ENCODE data around the gene MYO10. TPM values are rescaled to one million over a fixed set of nuclear protein-coding genes. Genes with fewer than 3 reads are reported as not detected.

Gene MYO10
- total and polyA plus RNA-seq, 2 of the 8 experiments (the other 6 are each of a cell fraction or from before 2014, with no cell fraction given): 21.5 to 107 TPM

DNA sequence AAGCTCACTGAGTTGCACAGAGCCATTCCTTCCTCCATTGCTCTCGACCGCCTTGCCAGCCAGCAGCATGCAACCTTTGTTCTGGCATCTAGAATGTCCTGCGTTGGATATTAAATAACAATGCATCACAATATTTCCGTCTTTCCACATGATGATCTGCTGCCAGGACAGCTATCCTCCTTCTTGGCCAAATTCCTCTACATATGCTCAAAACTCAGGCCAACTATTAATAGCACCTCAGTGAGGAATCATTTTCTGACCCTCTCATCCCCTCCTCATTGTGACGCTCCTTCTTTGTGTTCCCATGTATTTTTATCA is 128.6 kb downstream of the MYO10 start:
- H3K36me3 ChIP-seq (ENCODE audit: control insufficient read depth in 2 of 4, insufficient read depth in 4 of 4, low read length in 3 of 4): no peaks in the 10 kb centered on the region
- H4K91ac ChIP-seq (replicated peaks; ENCODE audit: insufficient read length, low read length): no peak overlapping the region
- H3K4ac ChIP-seq (replicated peaks; ENCODE audit: insufficient read length, low read depth, low read length): no peak overlapping the region
- H2AK5ac ChIP-seq (ENCODE audit: low read depth, low read length): no peak overlapping the region
- DNase-seq (ENCODE audit: low read depth in 1 of 2, low spot score in 2 of 2): no peak
- POLR2A ChIA-PET (ENCODE audit: partially characterized antibody): no interaction called here
- peaks cover 5% of the 10 kb centered on the region; the same call in 1 of the 2 replicates for H3K79me1 ChIP-seq (ENCODE audit: low read depth, low read length)
- H3K27me3 ChIP-seq (replicated peaks in 1 of 4; ENCODE audit: control insufficient read depth in 3 of 4, extremely low read depth in 1 of 4, insufficient read depth in 3 of 4, low read length in 3 of 4): no peaks in the 10 kb centered on the region
- CTCF ChIA-PET (ENCODE audit: partially characterized antibody): interaction anchor here (1.3 to 2.6 kb wide), 3 partner anchors 16 to 383 kb away, joined by 4 to 15 read pairs (median 11); no protein-coding TSS in a partner anchor
- TF ChIP-seq, protein P1, sequence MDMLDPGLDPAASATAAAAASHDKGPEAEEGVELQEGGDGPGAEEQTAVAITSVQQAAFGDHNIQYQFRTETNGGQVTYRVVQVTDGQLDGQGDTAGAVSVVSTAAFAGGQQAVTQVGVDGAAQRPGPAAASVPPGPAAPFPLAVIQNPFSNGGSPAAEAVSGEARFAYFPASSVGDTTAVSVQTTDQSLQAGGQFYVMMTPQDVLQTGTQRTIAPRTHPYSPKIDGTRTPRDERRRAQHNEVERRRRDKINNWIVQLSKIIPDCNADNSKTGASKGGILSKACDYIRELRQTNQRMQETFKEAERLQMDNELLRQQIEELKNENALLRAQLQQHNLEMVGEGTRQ (IDR thresholded peaks at IDR 0.05; ENCODE audit: low read length): no peak
- no peak overlapping the region for H2BK15ac ChIP-seq (ENCODE audit: low read length)
- H3K9ac ChIP-seq (replicated peaks in 1 of 4; ENCODE audit: extremely low read depth in 1 of 4, low read depth in 3 of 4, low read length in 3 of 4): no peak overlapping the region
- FAIRE-seq: no peak
- no peak overlapping the region for H2BK5ac ChIP-seq (ENCODE audit: low read depth, low read length)
- H4K20me1 ChIP-seq (replicated peaks in 1 of 2; ENCODE audit: control insufficient read depth in 1 of 2, insufficient read depth in 2 of 2, low read length in 2 of 2): peaks cover 0 to 2% of the 10 kb centered on the region in 2 experiments
- H3K14ac ChIP-seq (ENCODE audit: insufficient read length): no peak overlapping the region
- no peaks in the 10 kb centered on the region for H3K23me2 ChIP-seq (ENCODE audit: low read depth, low read length)
- 87% methylated on average over 5 of the region's 5 CpGs; no CpG with 5 or more reads in 1 of the 2 experiments for WGBS, 2 experiments (ENCODE audit: extremely low coverage in 1 of 2, insufficient coverage in 1 of 2, insufficient read length in 1 of 2, insufficient replicate concordance in 2 of 2, low coverage in 1 of 2, low lambda C conversion rate in 2 of 2, missing lambda C conversion rate in 1 of 2)
- H4K8ac ChIP-seq (ENCODE audit: extremely low read depth, insufficient read depth, low read length): no peak overlapping the region
- no peak overlapping the region for H3K4me2 ChIP-seq (ENCODE audit: insufficient read depth in 1 of 2, low read depth in 2 of 2, low read length in 2 of 2)
- no peaks in the 10 kb centered on the region for H3K9me3 ChIP-seq (ENCODE audit: insufficient read depth in 2 of 2, low read depth in 1 of 2, low read length in 1 of 2)
- H2BK120ac ChIP-seq (replicated peaks; ENCODE audit: low read depth, low read length): no peak overlapping the region
- H3K27ac ChIP-seq (ENCODE audit: low read depth, low read length): no peak overlapping the region
- H4K5ac ChIP-seq (ENCODE audit: insufficient read length, low read depth, low read length): no peak overlapping the region
- H2BK12ac ChIP-seq (ENCODE audit: low read depth, low read length): no peak overlapping the region
- H2BK20ac ChIP-seq (ENCODE audit: low read length): 0 out of 2 replicates have a peak overlapping the region, but pooled peaks have one; percentile 15
- H3K18ac ChIP-seq (ENCODE audit: extremely low read depth, low read length): no peak overlapping the region
- H3K4me1 ChIP-seq (replicated peaks in 1 of 4; ENCODE audit: control insufficient read depth in 3 of 4, insufficient read depth in 4 of 4, low read length in 3 of 4): no peaks in the 10 kb centered on the region
- H2AFZ ChIP-seq (ENCODE audit: low read length): no peak overlapping the region
- no peak overlapping the region for H3K23ac ChIP-seq (ENCODE audit: insufficient read length)
- H3K79me2 ChIP-seq (ENCODE audit: control insufficient read depth in 1 of 2, insufficient read depth in 2 of 2, low read length in 2 of 2): peaks cover 0 to 12% of the 10 kb centered on the region in 2 experiments; a peak in 2 of 4 replicates
- no peak overlapping the region for H3K4me3 ChIP-seq (ENCODE audit: extremely low read depth in 1 of 4, insufficient read depth in 2 of 4, low read depth in 3 of 4, low read length in 4 of 4)
- no peak overlapping the region for H3K56ac ChIP-seq (replicated peaks; ENCODE audit: insufficient read length, low read depth, low read length)
